Glomerular endothelial cell (primary cell): ENCODE results near the gene AAR2. TPM values are rescaled to one million over a fixed set of nuclear protein-coding genes. Genes with fewer than 3 reads are reported as not detected.

Experiments used
- DNase-seq: peaks from one replicate; pipeline ENCODE4 v3.0.0-alpha.2; 2011; ENCODE audit warnings: low read depth, low spot score; ENCODE audit errors: extremely low read depth
- total RNA-seq: library from RNA; depleted of rRNA; stranded (reverse); fragments of >200 nt; gene quantifications from 2 replicates; pipeline ENCODE4 v1.2.3, GENCODE V29; 2015

The AAR2 gene, protein sequence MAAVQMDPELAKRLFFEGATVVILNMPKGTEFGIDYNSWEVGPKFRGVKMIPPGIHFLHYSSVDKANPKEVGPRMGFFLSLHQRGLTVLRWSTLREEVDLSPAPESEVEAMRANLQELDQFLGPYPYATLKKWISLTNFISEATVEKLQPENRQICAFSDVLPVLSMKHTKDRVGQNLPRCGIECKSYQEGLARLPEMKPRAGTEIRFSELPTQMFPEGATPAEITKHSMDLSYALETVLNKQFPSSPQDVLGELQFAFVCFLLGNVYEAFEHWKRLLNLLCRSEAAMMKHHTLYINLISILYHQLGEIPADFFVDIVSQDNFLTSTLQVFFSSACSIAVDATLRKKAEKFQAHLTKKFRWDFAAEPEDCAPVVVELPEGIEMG
- total RNA-seq, result 28.2 and 30.6 TPM in 2 replicates

DNA sequence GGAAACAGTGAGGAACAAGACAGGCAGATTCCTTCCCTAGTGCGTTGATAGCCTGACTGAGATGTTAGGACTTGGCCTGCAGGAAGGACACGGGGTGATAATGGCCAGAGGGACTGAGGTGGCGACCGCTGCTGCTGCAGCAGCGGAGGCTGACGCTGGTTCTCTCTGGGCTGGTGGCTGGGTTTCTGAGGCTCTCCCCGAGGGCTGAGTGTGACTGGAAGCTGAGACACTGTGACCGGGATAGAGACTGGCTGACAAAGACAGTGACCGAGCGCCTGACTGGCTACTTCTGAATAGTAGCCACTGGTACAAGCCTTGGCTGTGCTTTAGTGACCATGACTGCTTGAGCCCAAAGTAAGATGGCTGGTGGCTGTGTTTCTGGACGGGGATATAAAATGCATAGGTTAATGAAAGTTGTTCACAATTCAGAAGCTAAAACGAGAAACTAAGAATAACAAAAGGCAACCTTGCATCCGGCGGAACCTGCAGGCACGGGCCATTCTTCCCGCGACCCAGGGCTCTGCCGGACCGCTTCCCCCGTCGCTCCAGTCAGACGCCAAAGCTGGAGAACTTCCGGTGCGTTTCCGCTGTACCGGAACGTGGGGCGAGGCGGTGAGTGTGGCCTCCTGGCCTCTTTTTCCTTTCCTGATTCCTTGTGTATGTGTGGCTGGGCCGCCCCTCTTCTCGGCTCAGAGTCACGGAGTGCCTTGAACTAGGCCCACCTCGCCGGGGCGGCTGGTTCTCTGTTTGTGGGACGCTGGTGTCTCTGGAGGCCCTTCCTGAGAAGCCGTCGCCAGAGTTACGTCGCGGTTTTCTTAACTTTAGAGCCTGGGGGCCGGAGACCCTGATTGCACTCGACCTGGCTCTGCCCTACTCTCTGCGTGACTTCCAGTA is at the start of gene AAR2:
Gene AAR2 (plus strand): TSS at position 587 of the 894 bp plus-strand sequence. CDS start 3,391 bp downstream, outside the sequence.
- DNase-seq, result peak; percentile 22

DNA sequence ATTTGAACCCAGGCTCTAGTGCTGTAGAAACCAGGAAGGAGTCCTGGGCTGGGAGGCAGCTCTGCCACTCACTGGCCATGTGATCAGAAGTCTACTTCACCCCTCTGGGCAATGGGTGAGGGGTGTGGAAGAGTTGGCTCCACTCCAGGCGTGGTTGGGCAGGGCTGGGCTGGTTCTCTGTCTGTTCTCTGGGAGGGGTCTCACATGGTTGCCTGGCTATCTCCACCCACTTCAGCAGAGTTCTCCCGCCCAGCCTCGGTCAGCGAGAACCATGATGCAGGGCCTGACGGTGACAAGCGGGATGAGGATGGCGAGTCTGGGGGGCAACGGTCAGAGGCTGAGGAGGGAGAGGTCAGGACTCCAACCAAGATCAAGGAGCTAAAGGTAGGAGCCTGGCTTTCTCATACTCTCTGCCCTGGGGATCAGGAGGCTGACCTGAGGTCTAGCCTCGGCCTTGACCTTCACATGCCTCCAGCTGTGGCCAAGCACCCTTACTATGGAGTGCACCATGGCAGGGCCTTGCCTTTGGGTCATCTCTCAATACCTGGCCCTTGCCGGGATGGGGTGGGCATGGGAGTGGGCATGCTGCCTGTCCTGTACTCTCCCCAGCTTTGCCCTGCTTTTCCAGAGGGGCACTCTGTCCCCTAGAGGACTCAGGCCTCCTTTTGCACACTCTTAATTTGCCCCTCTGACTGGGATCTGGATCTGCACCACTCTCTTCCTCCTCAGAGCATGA is 42.1 kb upstream of the AAR2 start:
- no peak for DNase-seq

DNA sequence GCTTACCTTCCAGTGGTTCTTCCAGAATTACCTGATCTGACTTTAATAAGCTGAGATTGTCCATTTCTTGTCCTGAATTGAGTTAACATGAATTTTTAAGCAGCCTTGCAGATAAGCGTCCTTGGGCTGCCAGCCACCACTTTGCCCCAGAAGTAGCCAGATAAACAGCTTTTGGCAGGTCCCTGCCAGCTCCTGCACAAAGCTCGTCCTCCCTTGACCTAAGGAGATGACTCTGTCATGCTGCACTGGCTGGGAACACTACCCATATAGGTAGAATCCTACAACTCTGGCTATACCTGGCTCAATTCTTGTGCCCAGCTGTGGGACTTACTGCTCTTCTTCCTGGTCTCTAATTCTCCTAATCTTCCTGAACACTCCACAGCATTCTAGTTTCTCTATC is 39.6 kb upstream of the AAR2 start:
- DNase-seq, result no peak

DNA sequence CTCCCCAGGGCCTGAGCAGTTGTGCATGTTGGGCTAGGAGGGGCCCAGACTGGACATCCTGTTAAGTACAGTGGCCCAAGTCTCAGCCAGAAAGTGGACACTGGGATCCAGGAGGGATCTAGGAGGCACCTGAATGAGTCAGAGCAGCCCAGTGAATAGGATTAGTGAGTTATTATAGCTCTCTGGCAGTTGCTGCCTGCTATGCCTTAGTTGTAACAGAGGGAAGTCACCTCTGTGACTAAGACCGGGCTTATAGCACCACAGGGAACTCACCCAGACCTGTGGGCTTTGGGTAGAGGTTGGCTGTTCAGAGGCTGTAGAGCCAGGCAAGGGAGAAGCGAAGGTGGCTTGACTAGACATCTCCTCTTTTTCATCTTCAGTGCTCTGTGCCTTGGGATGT is 39.0 kb upstream of the AAR2 start:
- no peak for DNase-seq

DNA sequence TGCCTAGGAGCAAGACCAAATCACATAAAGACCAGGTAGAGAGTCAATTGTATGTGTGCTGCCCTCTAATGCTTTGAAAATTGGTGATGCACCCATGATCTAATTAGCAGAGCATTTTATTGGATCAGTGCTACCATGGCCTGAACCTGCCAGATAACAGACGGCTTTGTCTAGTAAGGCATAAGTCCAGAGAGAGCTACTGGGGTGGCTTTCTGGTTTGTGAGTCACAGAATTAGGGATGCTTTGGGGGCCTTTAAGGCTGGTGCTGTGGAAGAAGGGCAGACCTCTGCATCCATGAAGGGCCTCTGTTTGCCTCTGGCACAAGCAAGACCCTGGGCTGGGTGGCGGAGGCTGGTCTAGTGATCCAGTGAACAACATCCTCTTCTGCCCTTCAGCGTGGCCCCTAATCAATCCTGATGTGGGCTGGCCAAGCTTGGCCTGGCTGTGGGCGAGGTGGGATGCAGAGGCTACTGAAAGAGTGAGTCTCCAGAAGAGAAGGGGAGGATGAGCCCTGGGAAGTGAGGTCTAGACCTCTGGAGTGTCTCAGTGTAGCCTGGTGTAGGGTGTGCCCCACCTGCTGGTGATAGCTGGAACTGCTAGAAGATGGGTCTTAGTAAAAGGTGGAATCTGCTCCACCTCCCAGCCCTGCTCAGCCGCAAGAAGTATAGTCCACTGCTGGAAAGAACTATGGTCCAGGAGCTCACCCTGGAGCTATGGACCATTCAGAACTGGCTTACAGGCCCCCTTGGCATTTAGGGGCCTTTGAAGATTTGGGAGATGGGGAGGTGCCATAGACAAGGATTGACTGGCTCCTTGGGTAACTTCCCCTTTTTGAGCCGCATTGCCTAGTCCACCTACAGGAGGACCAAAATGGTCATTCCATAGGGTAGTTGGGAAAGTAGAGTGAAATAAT is 36.7 kb upstream of the AAR2 start:
- peak; percentile 29 for DNase-seq

DNA sequence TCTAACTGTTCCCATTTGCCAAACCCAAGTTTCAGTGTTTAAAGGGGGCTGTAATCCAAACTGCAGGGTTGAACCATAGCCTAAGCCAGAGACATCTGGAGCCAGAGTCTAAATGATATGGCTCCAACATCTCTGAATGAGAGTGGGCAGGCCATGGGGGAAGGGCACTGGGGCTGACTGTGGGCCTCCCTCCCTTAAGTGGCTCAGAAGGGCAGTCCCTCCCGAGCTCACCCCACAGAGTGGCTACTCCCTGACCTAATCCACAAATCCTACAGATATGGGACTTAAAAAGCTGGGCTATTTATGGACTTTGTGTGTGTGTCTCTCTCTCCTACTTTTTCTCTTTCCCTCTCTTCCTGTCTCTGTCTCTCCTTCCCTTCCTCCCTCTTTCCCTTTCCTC is 35.8 kb upstream of the AAR2 start:
- DNase-seq, result no peak

DNA sequence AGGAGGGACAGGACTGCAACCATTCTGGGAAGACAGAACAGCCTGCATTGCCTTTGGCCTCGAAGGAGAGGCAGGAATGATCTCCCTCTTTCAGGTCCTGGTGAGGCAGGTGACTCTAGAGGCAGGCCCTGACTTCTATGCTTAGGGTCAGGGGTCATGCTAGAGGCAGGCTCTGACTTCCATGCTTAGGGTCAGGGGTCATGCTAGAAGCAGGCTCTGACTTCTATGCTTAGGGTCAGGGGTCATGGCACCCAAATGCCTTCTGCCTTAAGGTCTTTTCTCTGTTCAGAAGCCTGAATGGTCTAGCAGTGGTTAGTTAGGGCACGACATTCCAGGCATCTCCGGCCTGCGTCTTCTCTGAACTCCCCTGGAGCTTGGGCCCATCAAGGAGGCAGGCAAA is 35.1 kb upstream of the AAR2 start:
- DNase-seq, result no peak

DNA sequence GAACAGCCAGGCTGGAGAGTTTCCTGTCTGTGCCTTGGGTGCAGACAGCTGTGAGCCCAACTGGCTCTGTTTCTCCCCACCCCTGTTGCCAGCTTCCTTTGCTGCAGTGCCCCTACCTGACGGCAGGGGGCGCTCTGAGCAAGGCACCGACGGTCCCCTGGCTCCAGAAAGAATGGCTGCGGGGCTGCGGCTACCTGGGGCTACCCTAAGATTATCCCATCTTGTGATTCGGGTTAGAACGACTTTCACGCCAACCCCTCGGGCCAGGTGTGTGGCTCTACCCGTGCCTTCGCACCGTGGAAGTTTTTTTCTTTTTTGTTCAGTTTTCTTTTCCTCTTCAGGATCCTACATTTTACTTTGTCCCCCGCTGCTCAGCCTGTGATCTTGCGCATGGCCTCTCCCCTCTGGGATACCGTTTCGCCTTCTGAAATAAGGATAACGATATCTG is 33.4 kb upstream of the AAR2 start:
- no peak for DNase-seq

DNA sequence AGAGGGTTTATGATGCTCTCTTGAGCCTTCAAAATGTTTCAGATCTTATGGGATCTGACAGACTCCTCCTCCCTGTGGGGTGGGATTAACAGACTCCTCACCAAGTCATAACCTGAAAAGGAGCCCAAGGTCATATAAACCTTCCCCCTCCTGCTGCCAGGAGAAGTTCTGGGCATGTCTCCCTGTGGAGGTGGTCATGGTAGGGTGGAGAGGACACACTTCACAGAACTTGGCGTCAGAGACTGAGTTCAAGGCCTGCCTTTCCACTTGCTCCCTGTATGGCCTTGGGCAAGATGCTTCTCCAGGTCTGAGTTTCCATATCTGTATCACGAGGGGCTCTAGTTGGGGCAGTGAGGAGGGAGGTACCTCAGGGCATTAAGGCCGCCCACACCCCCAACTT is 32.4 kb upstream of the AAR2 start:
- DNase-seq, result no peak

DNA sequence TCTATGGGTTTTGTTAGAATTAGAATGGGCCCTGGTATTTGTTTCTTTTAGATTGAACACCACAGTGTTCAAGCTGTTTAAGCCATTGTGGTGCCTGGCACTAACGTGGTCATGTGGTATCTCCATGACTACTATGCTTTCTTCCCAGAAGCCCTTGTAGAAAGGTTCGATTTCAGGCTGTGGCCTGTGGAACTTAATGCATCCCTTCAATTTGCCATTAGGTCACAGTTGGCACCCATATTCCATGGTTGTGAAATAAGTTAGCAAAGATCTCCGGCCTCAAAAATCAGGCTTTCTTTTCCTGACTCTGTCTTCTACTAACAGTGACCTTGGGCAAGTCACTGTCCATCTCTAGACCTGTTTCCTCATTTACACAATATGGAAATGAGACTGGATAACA is 31.3 kb upstream of the AAR2 start:
- DNase-seq, result no peak

DNA sequence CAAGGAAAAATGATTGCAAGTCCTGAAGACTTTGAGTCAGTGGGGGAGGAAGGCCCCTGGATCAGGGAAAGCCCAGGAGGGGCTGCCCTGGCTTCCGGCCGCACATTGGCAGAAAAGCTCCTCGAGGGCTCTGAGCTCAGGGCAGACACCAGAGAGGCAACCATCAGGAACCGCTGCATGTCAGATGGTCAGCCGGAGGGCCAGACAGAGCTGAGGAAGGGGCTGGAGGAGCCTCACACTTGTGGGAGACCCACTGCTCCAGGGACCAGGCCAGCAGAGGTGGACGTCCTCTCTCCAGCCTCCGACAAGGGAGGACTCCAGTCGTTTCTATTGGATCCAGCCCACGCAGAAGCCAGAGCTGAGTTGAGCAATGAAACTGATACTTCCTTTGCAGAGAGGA is 30.2 kb upstream of the AAR2 start:
- no peak for DNase-seq

DNA sequence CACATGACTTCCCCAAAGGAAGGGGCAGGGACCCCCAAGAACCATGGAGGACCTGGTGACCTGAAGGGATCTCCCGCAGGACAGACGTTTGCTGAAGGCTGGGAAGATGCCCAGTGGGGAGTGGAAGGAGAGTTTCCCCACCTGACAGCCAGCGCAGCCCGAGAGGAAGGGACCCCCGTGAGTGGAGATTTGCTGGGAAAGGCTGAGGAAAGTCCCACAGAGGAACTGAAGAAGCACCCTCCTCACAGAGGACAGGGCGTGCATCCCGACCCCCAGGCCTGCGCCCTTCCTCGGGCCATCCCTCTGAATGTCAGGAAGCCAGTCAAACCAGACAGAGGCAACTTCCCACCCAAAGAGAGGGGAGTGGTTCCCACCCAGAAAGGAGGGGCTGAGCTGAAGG is 29.6 kb upstream of the AAR2 start:
- no peak for DNase-seq

DNA sequence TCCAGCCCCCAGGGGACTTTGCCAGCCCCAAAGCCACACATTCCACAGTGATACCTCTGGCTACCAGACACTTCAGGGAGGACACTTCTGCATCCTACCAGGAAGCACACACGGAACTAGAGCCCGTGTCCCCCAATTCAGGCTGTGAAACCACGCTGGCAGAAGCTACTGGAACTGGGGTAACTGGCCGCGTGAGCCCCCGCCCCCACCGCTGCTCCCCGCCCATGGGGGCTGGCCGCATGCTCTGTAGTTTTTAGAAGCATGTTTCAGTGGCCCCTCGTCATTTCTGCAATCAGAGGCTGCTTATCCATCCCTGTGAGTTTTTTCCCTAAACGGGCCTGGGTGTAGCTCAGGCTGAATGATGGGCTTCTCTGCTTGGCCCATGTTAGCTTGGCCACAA is 28.7 kb upstream of the AAR2 start:
- no peak for DNase-seq

DNA sequence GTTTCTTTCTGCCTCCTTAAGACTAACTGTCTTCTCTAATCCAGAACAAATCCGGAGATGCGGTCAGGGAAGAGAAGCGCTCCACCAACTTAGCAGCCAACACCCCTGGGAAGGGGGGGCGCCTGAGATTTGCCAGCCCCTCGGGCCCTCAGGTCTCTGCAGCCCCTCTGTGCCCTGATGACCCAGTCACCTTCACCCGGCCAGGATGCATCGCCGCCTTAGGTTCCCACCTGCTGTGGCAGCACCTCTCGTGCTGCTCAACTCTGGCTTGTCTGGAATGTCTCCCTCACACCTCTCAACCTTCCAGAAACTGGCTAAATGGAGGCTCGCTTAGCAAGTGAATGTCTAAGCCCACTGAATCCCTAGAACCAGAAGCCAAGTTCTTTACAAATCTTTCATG is 28.0 kb upstream of the AAR2 start:
- no peak for DNase-seq

DNA sequence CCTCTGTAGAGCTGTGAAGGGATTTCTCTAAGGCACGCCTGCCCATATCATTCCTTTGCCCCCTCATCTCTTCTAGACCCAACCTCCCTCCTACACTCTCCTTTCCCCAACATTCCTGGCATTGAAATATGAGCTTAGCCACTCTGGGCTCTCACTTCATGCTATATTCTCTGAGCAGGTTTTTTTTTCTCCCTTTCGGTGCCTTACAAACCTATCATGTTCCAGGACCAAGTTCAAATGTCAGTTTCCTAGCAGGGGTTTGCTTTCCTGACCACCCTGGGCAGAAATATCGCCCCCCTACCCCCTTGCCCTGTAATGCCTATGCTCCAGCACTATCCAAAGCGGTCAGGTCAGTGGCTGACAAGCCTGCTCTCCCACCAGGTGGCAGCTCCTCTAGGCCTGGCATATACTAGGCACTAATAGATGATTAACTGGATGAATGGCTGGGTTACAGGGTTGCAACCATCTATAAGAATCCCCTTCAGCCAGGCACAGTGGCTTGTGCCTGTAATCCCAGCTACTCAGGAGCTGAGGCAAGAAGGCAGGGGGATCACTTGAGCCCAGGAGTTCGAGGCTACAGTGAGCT is 25.7 kb upstream of the AAR2 start:
- DNase-seq, result no peak

DNA sequence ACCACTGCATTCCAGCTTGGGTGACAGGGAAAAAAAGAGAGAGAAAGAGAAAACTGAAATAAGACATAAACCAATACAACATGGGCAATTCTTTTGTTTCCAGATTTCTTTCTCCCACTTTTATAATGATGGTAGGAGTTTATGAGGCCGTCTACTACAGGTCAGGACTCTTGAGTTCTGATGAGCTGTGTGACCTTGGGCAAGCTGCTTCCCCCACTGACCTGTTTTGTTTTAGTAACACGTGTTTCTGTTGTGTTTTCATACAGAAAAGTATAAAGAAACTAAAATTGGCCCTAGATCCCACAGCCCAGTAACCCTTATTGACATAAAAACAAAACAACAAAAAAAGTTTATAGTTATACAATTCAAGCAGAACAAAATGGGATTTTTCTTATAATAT is 22.9 kb upstream of the AAR2 start:
- DNase-seq, result no peak

DNA sequence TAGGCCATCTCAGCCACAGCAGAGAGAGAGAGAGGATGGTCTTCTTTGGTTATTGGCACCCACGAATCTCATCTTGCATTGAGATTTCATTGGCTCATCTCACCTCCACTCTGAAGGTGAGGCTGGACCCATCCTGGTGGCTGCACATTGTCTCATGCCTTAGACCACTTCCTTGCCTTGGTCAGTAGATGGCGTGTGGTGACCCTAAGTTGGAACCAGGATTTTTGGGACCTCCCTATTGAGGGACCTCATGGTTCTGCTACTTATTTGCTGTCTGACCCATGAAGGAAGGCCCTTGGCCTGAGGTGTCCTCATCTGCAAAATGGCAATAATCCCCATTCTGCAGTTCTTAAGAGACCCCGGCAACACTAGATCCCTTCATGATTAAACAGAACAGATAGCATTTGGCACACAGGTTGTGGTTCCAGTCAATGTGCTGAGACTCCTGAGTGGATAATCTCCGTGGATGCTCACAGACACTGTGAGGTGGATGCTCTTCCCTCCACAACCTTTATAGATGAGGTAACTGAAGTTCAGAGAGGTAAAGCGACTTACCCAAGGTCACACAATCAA is 21.5 kb upstream of the AAR2 start:
- no peak for DNase-seq

DNA sequence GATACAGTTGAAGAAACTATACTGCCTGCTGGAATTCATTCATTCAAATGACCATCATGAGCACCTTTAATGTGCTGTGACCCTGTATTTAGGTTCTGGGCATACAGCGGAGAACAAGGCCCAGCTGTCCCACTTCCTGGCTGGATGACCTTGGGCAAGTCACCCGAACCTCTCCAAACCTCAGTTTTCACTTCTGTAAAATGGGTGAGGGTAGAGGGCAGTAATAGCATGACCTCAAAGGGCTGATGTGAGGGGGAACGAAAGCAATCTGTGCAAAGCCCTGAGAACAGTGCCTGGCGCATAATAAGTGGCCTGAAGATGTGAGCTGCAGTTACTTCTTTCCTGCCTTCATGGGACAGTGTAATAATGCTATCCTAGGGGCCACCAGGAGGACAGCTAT is 20.5 kb upstream of the AAR2 start:
- no peak for DNase-seq

DNA sequence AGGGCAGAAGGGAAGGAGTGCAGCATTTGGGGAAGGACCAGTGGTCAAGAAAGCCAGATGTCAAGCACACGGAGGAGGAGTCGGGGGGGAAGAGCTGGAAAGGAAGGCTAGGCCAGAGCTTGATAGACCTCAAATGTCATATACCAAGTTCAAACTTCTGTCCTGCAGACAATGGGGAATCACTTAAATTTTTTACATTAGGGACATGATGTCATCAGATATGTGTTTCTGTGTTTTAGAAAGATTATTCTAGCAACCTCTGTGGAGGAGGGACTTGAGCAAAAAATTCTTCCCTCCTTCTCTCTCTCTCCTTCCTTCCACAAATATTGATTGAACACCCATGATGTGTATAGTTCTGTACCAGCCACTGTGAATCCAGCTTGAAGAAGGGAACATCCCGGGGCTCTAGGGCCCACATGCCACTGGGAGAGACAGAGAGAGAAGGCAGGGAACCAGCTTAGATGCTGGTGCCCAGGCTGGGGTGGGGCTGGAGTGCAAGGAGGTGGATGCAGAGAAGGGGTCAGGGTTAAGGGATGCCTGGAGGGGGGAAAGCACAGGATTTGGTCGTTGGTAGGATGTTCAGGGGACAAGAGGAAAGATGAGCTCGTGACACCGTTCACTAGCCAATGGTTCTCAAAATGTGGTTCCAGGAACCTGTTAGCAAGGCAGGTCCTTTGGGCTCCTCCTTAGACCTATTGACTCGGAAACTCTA is 19.8 kb upstream of the AAR2 start:
- no peak for DNase-seq
